ENCODE measurements around the gene ABCC9.

Gene ABCC9

GRCh38 chr12:21940549-21941505 lies at the start of gene ABCC9:
ABCC9 (minus strand) TSS chr12:21941426; CDS start chr12:21936674, 4,752 bp downstream.
- no peak for DNase-seq (ENCODE audit: low read depth in 2 of 2)

- DNase-seq (ENCODE audit: low read depth in 2 of 2), result no peak
Measured at GRCh38 chr12:21989819-21990412, 48.7 kb upstream of the ABCC9 start.

GRCh38 chr12:21988619-21989018 lies 47.4 kb upstream of the ABCC9 start:
- DNase-seq (ENCODE audit: low read depth in 2 of 2), result no peak

GRCh38 chr12:21987755-21988154 lies 46.5 kb upstream of the ABCC9 start:
- DNase-seq (ENCODE audit: low read depth in 2 of 2), result no peak

- DNase-seq (ENCODE audit: low read depth in 2 of 2), result no peak
Measured at GRCh38 chr12:21985155-21985554, 43.9 kb upstream of the ABCC9 start.

- no peak for DNase-seq (ENCODE audit: low read depth in 2 of 2)
Measured at GRCh38 chr12:21984375-21984774, 43.1 kb upstream of the ABCC9 start.

GRCh38 chr12:21983095-21983494 lies 41.9 kb upstream of the ABCC9 start:
- DNase-seq (ENCODE audit: low read depth in 2 of 2), result no peak

GRCh38 chr12:21980544-21980943 lies 39.3 kb upstream of the ABCC9 start:
- no peak for DNase-seq (ENCODE audit: low read depth in 2 of 2)

GRCh38 chr12:21975293-21975692 lies 34.1 kb upstream of the ABCC9 start:
- no peak for DNase-seq (ENCODE audit: low read depth in 2 of 2)

- DNase-seq (ENCODE audit: low read depth in 2 of 2), result no peak
Measured at GRCh38 chr12:21973221-21973620, 32.0 kb upstream of the ABCC9 start.

- no peak for DNase-seq (ENCODE audit: low read depth in 2 of 2)
Measured at GRCh38 chr12:21972055-21972454, 30.8 kb upstream of the ABCC9 start.

- no peak for DNase-seq (ENCODE audit: low read depth in 2 of 2)
Measured at GRCh38 chr12:21971344-21971743, 30.1 kb upstream of the ABCC9 start.

GRCh38 chr12:21962821-21963220 lies 21.6 kb upstream of the ABCC9 start:
- no peak for DNase-seq (ENCODE audit: low read depth in 2 of 2)

GRCh38 chr12:21962236-21962635 lies 21.0 kb upstream of the ABCC9 start:
- DNase-seq (ENCODE audit: low read depth in 2 of 2), result no peak

GRCh38 chr12:21950649-21951048 lies 9.4 kb upstream of the ABCC9 start:
- DNase-seq (ENCODE audit: low read depth in 2 of 2), result no peak

- DNase-seq (ENCODE audit: low read depth in 2 of 2), result no peak
Measured at GRCh38 chr12:21949036-21949435, 7.8 kb upstream of the ABCC9 start.

GRCh38 chr12:21946983-21947382 lies 5.8 kb upstream of the ABCC9 start:
- DNase-seq (ENCODE audit: low read depth in 2 of 2), result no peak

GRCh38 chr12:21945002-21945401 lies 3.8 kb upstream of the ABCC9 start:
- no peak for DNase-seq (ENCODE audit: low read depth in 2 of 2)

- DNase-seq (ENCODE audit: low read depth in 2 of 2), result no peak
Measured at GRCh38 chr12:21942377-21942703, 1.1 kb upstream of the ABCC9 start.

GRCh38 chr12:21941506-21942376 lies 515 bp upstream of the ABCC9 start:
- no peak for DNase-seq (ENCODE audit: low read depth in 2 of 2)

GRCh38 chr12:21939435-21939834 lies 1.8 kb downstream of the ABCC9 start:
- DNase-seq (ENCODE audit: low read depth in 2 of 2), result no peak

GRCh38 chr12:21938879-21939278 lies 2.3 kb downstream of the ABCC9 start:
- DNase-seq (ENCODE audit: low read depth in 2 of 2), result no peak
